ENCODE measurements around the gene DLGAP1. TPM values are rescaled to one million over a fixed set of nuclear protein-coding genes. Genes with fewer than 3 reads are reported as not detected.

Gene DLGAP1
- total RNA-seq, 2 experiments from 2014 or later = 0.31 to 0.36 TPM

GRCh38 chr18:4144201-4144600 lies 310.9 kb downstream of the DLGAP1 start:
- Histone ChIP-seq H3K4me1 (ENCODE audit: insufficient read depth, low read length) (no peaks in the 10 kb centered on the region), H3K4me3 (ENCODE audit: low read length) (no peak overlapping the region), H3K9me3 (ENCODE audit: control insufficient read depth in 1 of 2, insufficient read depth in 1 of 2, low read length in 2 of 2) (peaks cover 0 to 10% of the 10 kb centered on the region in 2 experiments), H3K36me3 (ENCODE audit: insufficient read depth, low read length) (no peaks in the 10 kb centered on the region), H3K27ac (ENCODE audit: low read depth in 1 of 2, low read length in 2 of 2) (no peak overlapping the region), H3K27me3 (ENCODE audit: control insufficient read depth in 1 of 2, insufficient read depth in 2 of 2, low read length in 2 of 2) (no peaks in the 10 kb centered on the region)
- POLR2A ChIA-PET = no interaction called here
- intact Hi-C loops (cut with DNase I, micrococcal nuclease) = no loop called here
- Mint-ChIP-seq H3K4me1 (ENCODE audit: low read depth) (no peaks in the 10 kb centered on the region), H3K9me3 (peaks cover 2% of the 10 kb centered on the region), H3K4me3 (no peak overlapping the region), H3K27ac (no peak overlapping the region), H3K36me3 (ENCODE audit: low read depth) (no peaks in the 10 kb centered on the region), H3K27me3 (peaks cover 9% of the 10 kb centered on the region)
- no peak for TF ChIP-seq CTCF (IDR thresholded peaks at IDR 0.05)
- DNase-seq (no peak), ATAC-seq (ENCODE audit: poor library complexity) (no peak)
- CTCF ChIA-PET = no interaction called here

DNA sequence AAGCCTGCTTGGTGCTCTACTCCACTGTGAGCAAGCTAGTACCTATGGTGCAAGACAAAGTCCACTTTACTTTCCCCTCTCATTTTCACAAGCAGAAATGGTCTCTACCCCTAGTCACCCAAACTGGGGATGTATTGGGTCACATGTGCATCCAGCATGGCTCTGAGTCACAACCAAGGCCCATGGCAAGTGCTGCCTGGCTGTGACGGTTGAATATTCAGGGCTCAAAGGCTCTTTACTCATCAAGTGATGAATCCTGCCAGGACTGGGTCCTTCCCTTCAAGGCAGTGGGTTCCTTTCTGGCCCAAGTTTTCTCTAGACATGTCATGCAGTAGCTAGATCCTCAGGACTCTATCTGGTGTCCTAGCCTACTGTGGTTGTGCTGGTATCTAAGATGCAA lies 311.5 kb downstream of the DLGAP1 start:
- Mint-ChIP-seq H3K27ac (no peak overlapping the region), H3K27me3 (peaks cover 9% of the 10 kb centered on the region), H3K36me3 (ENCODE audit: low read depth) (no peaks in the 10 kb centered on the region), H3K4me3 (no peak overlapping the region), H3K4me1 (ENCODE audit: low read depth) (no peaks in the 10 kb centered on the region), H3K9me3 (peaks cover 2% of the 10 kb centered on the region)
- Histone ChIP-seq H3K9me3 (ENCODE audit: control insufficient read depth in 1 of 2, insufficient read depth in 1 of 2, low read length in 2 of 2) (peaks cover 0 to 10% of the 10 kb centered on the region in 2 experiments), H3K4me1 (ENCODE audit: insufficient read depth, low read length) (no peaks in the 10 kb centered on the region), H3K27ac (ENCODE audit: low read depth in 1 of 2, low read length in 2 of 2) (no peak overlapping the region), H3K36me3 (ENCODE audit: insufficient read depth, low read length) (no peaks in the 10 kb centered on the region), H3K4me3 (ENCODE audit: low read length) (no peak overlapping the region), H3K27me3 (ENCODE audit: control insufficient read depth in 1 of 2, insufficient read depth in 2 of 2, low read length in 2 of 2) (no peaks in the 10 kb centered on the region)
- ChIA-PET CTCF (no interaction called here), POLR2A (no interaction called here)
- ATAC-seq (ENCODE audit: poor library complexity) (no peak), DNase-seq (no peak)
- TF ChIP-seq CTCF (IDR thresholded peaks at IDR 0.05) = no peak
- intact Hi-C loops (cut with DNase I, micrococcal nuclease) = no loop called here

DNA sequence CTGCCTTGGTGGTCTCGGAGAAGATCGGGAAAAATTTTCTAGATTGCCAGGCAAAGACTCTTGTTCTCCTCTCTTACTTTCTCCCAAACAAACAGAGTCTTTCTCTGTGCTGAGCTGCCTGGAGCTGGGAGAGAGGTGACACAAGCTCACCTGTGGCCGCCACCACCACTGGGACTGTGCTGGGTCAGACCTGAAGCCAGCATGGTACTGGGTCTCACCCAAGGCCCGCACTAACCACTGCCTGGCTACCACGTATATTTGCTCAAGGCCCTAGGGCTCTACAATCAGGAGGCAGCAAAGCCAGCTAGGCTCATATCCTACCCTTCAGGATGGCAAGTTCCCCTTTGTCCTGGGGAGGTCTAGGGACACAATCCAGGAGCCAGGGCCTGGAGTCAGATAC lies 312.2 kb downstream of the DLGAP1 start:
- DNase-seq = no peak
- ATAC-seq (ENCODE audit: poor library complexity) = no peak
- no peak overlapping the region for H3K27ac ChIP-seq (ENCODE audit: low read depth in 1 of 2, low read length in 2 of 2)
- no peaks in the 10 kb centered on the region for H3K4me1 Mint-ChIP-seq (ENCODE audit: low read depth)
- H3K4me3 Mint-ChIP-seq = no peak overlapping the region
- peaks cover 0 to 10% of the 10 kb centered on the region in 2 experiments for H3K9me3 ChIP-seq (ENCODE audit: control insufficient read depth in 1 of 2, insufficient read depth in 1 of 2, low read length in 2 of 2)
- H3K27me3 Mint-ChIP-seq = peaks cover 9% of the 10 kb centered on the region
- TF ChIP-seq CTCF (IDR thresholded peaks at IDR 0.05) = no peak
- H3K36me3 ChIP-seq (ENCODE audit: insufficient read depth, low read length) = no peaks in the 10 kb centered on the region
- no peak overlapping the region for H3K4me3 ChIP-seq (ENCODE audit: low read length)
- CTCF ChIA-PET = no interaction called here
- H3K36me3 Mint-ChIP-seq (ENCODE audit: low read depth) = no peaks in the 10 kb centered on the region
- H3K27ac Mint-ChIP-seq = no peak overlapping the region
- H3K4me1 ChIP-seq (ENCODE audit: insufficient read depth, low read length) = no peaks in the 10 kb centered on the region
- no peaks in the 10 kb centered on the region for H3K27me3 ChIP-seq (ENCODE audit: control insufficient read depth in 1 of 2, insufficient read depth in 2 of 2, low read length in 2 of 2)
- H3K9me3 Mint-ChIP-seq = peaks cover 3% of the 10 kb centered on the region
- POLR2A ChIA-PET = no interaction called here
- intact Hi-C loops (cut with DNase I, micrococcal nuclease) = no loop called here

All from CD4-positive, alpha-beta T cell (primary cell).